ENCODE data around the gene COL8A2. TPM values are rescaled to one million over a fixed set of nuclear protein-coding genes. Genes with fewer than 3 reads are reported as not detected.

Gene COL8A2
- total RNA-seq, 1 donor from 2014 or later = 1.6 TPM

DNA sequence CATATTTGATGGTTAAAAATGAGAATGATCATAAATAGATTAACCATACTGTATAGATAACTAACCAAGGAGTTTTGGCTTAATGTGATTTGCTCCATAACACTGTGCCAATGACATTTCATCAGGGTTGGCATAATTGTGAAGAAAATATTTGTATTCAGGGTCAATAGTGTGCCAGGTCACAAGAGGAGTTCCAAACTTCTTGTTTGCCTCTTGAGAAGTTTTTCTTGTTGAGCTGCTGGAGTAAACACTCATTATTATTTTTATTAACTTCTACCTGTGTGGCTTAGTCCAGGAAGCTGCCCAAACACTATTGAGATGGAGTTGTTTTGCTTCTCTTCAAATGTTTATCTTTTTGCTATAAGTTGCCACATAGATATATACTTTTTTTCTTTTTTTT, 38.4 kb upstream of the COL8A2 start:
- Histone ChIP-seq H3K27me3 (ENCODE audit: control insufficient read depth, insufficient read depth, low read length) (no peaks in the 10 kb centered on the region), H3K4me3 (ENCODE audit: low read depth, low read length) (no peak overlapping the region), H3K36me3 (ENCODE audit: control insufficient read depth, insufficient read depth, low read length) (peaks cover 8% of the 10 kb centered on the region)
- DNase-seq (ENCODE audit: low read depth) = no peak
- no peak for FAIRE-seq
- no peak for TF ChIP-seq CTCF (IDR thresholded peaks at IDR 0.05; ENCODE audit: insufficient read depth, low read length, severe bottlenecking)

GRCh38 chr1:36162680-36163239, 37.7 kb upstream of the COL8A2 start:
- Histone ChIP-seq H3K27me3 (ENCODE audit: control insufficient read depth, insufficient read depth, low read length) (no peaks in the 10 kb centered on the region), H3K36me3 (ENCODE audit: control insufficient read depth, insufficient read depth, low read length) (peaks cover 8% of the 10 kb centered on the region), H3K4me3 (ENCODE audit: low read depth, low read length) (no peak overlapping the region)
- DNase-seq (ENCODE audit: low read depth) = no peak
- no peak for TF ChIP-seq CTCF (IDR thresholded peaks at IDR 0.05; ENCODE audit: insufficient read depth, low read length, severe bottlenecking)
- no peak for FAIRE-seq

DNA sequence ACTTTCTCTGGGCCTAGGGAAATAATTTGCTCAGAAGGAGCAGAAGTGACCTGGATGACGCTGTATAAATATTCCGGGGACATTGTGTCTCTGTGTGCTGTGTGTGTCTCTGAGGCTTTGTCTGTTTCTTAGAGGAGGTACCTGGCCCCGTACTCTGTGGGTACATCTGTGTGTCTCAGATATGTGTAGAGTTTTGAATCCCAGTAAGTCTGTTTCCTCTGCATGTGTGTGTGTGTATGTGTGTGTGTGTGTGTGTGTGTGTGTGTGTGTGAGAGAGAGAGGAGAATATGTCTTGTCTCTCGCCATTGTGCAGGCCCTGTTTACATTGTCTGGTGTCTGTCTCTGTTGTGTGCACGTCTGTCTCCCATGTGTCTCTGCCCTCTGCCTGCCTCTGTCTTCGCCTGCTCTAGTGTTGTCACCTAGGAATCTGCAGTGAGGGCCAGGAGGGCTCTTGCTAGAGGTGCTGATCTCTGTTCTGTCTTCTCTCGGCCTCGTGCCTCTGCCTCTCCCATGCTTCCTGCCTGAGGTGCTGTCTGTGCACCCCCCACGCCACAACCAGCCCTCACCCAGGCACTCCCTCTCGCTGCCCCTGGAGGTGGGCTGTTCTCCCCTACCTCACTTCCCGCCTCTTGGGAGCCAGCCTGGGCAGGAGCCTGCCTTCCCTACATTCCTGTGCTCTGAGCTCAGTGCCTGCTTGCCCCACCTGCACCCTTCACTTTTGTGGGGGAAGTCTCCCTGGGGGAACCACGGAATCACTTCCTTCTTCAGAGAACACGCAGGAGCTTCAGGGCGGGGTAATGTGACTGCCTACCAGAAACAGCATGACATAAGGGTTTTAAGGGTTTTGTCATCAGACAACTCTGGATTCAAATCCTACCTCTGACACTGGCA, 36.9 kb upstream of the COL8A2 start:
- Histone ChIP-seq H3K36me3 (ENCODE audit: control insufficient read depth, insufficient read depth, low read length) (peaks cover 4% of the 10 kb centered on the region), H3K27me3 (ENCODE audit: control insufficient read depth, insufficient read depth, low read length) (no peaks in the 10 kb centered on the region), H3K4me3 (ENCODE audit: low read depth, low read length) (peak overlapping the region; percentile 6)
- FAIRE-seq (no peak), DNase-seq (ENCODE audit: low read depth) (peak; percentile 98)
- no peak for TF ChIP-seq CTCF (IDR thresholded peaks at IDR 0.05; ENCODE audit: insufficient read depth, low read length, severe bottlenecking)

DNA sequence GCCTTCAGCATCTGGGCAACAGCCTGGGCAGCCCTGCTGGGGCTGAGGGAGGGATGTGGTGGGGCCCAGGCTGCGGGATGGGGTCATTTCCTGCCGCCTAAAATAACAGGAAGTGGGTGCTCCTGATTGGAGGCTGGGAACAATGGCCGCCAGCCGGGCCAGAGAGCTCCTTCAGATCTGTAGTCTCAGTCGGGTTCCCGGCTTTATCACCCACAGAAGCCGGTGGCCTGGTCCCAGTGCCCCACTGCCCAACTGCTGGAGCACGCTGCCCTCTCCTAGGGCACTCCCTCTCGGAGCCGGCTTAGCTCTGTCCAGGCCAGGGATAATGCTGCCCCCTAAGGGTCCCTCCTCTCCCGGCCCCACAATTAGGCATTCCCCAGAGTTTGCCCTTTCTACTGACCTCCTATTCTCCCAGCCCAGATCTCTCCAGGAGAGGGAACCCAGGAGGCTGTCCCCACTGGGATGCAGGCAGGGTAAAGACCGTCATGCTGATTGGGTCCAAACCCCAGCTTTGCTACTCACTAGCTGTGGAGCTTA, 36.0 kb upstream of the COL8A2 start:
- Histone ChIP-seq H3K4me3 (ENCODE audit: low read depth, low read length) (peak overlapping the region; percentile 5), H3K36me3 (ENCODE audit: control insufficient read depth, insufficient read depth, low read length) (peaks cover 4% of the 10 kb centered on the region), H3K27me3 (ENCODE audit: control insufficient read depth, insufficient read depth, low read length) (no peaks in the 10 kb centered on the region)
- no peak for FAIRE-seq
- peak; percentile 22 for TF ChIP-seq CTCF (IDR thresholded peaks at IDR 0.05; ENCODE audit: insufficient read depth, low read length, severe bottlenecking)
- peak; percentile 50 for DNase-seq (ENCODE audit: low read depth)

- no peak for FAIRE-seq
- H3K27me3 ChIP-seq (ENCODE audit: control insufficient read depth, insufficient read depth, low read length) = no peaks in the 10 kb centered on the region
- peak overlapping the region; percentile 5 for H3K4me3 ChIP-seq (ENCODE audit: low read depth, low read length)
- no peak for TF ChIP-seq CTCF (IDR thresholded peaks at IDR 0.05; ENCODE audit: insufficient read depth, low read length, severe bottlenecking)
- peaks cover 3% of the 10 kb centered on the region for H3K36me3 ChIP-seq (ENCODE audit: control insufficient read depth, insufficient read depth, low read length)
- no peak for DNase-seq (ENCODE audit: low read depth)
Measured at GRCh38 chr1:36160388-36160948, 35.4 kb upstream of the COL8A2 start.
